IPS-NIHi11 (cell line): ENCODE data around the gene SARDH.
"Not testable (repeated sequence)": the region's sequence is repeated elsewhere in the genome, so short reads cannot be mapped to it uniquely, and the experiment has no call there.

Experiments
- DNase-seq: peaks from one replicate; pipeline ENCODE4 v3.0.0; 2012; ENCODE audit warnings: mixed read lengths, low spot score

SARDH gene

GRCh38 chr9:133759946-133760345, 21.8 kb upstream of the SARDH start:
- no peak for DNase-seq

GRCh38 chr9:133759146-133759900, 21.2 kb upstream of the SARDH start:
- DNase-seq = peak; percentile 94

DNA sequence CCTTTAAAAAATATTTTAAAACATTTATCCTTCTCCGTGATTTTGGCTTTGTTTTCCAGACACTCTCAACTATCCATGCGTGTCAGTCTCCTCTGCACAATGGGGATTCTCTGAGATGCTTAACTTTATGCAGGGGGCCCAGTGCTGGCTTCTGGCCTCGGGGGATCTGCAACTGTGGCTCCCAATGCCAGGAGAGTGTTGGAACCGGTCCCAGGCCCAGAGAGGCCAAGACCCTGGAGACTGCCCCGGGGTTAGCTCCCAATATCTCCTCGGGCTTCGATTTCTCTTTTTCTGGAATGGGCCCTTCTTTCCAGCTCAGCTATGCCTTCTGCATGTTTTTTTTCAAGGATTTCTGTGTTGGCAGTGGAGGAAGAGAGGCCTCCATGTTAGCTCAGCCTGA, 20.1 kb upstream of the SARDH start:
- no peak for DNase-seq

DNA sequence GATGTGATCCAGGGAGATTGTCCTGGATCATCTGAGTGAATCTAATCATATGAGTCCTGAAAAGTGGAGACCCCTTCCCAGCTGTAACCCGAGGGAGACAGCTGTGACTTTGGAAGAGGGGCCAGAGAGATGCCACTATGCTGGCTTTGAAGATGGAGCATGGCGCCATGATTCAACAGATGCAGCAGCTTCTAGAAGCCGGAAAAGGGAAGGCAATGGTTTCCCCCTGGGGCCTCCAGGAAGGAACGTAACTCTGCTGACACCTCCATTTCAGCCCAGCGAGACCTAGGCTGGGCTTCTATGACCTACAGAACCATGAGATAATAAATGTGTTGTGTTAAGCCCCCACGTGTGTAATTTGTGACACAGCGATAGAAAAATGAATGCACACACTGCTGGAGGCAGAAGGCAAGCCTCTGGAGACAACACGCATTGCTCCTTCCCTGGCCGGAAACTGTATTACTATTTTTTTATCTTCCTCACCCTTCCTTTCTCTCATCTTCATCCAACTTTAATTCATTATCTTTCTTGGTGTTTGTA, 16.6 kb upstream of the SARDH start:
- DNase-seq = no peak

DNA sequence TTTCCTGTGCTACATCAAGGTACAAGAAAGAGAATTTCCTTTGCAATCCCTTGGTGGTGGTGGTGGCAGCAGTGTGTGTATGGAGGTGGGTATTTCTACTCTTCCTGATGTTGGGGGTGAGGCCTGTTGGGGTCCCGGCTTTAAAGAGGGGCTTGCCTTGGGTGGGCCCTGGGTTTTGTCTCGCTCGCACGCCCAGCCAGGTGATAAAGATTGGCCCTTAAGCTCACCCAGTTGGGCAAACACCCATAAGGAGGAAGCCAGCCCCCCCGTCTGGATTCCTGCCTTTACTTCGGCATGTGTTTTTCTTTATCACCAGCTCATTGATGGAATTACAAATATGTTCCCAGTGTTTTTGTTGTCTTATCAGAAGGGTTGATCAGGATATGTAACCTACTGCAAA, 16.0 kb upstream of the SARDH start:
- DNase-seq = no peak

- no peak for DNase-seq
Measured at GRCh38 chr9:133752739-133753446, 14.7 kb upstream of the SARDH start.

DNA sequence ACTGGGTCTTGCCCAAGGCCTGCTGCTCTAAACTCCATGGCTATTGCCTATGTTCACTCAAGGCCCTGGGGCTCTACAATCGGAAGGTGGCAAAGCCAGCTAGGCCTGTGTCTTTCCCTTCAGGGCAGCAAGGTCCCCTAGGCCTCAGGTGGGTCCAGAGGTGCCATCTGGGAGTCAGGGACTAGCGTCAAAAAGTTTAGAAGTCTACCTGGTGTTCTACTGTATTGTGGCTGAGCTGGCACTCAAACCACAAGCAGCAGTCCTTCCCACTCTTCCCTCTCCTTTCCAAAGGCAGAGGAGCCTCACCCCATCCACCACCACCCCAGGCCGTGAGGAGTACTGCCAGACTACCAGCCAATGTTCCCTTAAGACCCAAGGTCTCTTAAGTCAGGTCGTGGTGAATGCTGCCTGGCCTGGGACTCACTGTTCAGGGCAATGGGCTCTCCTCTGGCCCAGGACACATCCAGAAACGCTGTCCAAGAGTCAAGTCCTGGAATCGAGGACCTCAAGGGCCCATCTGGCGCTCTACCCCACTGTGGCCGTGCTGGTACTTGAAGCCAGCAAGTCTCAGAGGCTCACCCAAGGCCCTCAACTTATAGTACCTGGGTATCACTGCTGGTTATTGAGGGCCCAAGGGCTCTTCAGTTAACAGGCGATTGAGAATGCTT, 13.0 kb upstream of the SARDH start:
- DNase-seq = no peak

- no peak for DNase-seq
Measured at GRCh38 chr9:133747309-133747708, 9.2 kb upstream of the SARDH start.

DNA sequence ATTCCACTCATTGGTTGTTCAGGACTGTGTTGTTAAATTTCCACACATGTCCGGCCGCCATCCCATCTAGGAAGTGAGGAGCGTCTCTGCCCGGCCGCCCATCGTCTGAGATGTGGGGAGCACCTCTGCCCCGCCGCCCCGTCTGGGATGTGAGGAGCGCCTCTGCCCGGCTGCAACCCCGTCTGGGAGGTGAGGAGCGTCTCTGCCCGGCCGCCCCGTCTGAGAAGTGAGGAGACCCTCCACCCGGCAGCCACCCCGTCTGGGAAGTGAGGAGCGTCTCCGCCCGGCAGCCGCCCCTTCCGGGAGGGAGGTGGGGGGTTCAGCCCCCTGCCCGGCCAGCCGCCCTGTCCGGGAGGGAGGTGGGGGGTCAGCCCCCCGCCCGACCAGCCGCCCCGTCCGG, 6.4 kb upstream of the SARDH start:
- not testable (repeated sequence) for DNase-seq

GRCh38 chr9:133742849-133743444, 4.8 kb upstream of the SARDH start:
- peak; percentile 92 for DNase-seq

- no peak for DNase-seq
Measured at GRCh38 chr9:133742251-133742650, 4.1 kb upstream of the SARDH start.

GRCh38 chr9:133741716-133742115, 3.6 kb upstream of the SARDH start:
- no peak for DNase-seq

GRCh38 chr9:133740911-133741310, 2.8 kb upstream of the SARDH start:
- no peak for DNase-seq

DNA sequence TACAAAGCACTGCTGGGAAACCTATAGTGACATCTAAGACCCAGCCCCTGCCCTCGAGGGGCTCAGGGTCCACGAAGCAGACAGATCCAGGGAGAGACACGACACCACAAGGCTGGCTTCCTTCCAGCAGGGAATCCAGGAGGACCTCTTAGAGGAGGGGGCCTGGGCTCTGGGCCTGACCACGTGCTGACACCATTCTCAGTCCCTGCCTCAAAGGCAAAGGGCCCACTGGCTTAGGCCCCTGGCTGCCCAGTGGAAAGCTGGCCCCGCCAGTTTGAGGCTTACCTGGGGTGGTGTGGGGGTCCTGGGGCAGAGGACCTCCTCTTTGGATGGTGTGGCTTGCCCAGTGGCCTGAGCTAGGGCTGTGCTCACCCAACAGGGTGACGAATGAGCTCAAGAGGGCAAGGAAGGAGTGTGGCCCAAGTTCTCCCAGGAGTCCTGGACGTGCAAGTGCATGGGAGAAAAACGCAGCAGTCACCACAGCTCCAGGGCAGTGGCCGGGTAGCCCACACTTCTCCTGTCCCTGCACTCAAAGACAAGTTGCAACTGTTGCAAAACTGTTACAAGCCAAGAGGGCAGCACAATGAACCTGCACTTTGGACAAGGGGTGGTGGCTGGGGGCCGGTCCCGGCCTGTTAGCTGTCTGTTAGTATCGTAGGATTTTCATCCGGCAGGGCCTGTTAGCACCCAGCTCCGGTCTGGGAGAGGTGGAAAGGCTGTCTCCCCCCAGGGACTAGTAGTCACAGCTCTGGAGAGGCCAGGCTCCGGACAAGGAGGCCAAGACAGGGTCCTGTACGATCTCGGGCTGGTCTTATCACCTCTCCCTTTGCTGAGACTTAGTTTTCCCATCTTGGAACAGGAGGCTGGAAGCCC, 1.5 kb upstream of the SARDH start:
- DNase-seq = no peak

GRCh38 chr9:133738640-133739225, 581 bp upstream of the SARDH start:
- no peak for DNase-seq

DNA sequence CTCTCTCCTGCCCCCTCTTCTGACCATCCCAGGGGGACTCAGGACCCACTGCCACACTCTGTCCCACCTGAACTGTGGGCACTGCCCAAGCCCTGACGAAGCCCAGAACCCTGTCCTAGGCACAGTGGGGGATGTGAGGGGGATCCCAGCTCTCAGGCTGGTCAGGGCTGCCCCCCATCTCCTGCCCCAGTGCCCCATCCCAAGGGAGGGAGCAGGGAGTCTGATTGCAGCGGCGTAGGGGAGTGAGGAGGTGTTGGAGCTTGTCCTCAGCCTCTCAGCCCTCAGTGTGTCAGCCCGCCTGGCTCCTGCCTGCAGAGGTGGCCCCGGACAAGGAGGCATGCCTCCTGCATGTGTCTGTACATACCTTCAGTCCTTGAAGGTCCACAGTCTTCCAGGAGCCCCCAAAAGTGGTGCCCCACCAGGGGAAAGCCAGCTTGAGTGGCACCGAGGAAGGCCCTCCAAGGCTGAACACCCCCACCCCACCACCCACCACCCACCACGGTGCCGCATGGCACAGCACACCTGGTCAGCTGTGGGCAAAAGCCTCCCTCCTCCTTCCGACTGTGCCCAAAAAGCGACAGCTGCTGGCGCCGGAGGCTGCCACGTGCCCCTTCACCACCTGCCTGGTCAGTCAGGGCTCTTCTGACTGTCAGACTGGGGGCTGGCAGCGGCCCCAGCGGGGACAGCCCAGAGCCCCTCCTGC, 930 bp downstream of the SARDH start:
- peak; percentile 1 for DNase-seq

DNA sequence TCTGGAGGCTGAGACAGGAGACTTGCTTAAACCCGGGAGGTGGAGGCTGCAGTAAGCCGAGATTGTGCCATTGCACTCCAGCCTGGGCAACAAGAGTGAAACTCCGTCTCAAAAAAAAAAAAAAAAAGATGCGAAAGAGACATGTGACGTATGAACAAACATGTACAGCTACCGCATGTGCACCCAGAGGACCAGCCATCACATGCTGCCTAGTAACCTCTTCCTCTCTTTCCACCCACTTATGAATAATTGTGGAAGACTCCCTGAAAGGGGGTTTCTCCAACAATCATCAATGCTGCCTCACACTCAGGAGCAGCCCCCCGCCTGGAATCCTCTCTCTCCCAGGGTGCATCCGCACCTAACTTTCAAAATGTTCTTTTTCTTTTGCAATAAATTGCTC, 2.2 kb downstream of the SARDH start:
- no peak for DNase-seq

GRCh38 chr9:133735415-133735775, 2.8 kb downstream of the SARDH start:
- DNase-seq = no peak

- DNase-seq = peak; percentile 46
Measured at GRCh38 chr9:133734590-133735414, 3.4 kb downstream of the SARDH start.
